Fibroblast of peridontal ligament (primary cell): ENCODE measurements around the gene HOXD11.

ENCODE experiments used
- DNase-seq: peaks from one replicate; pipeline ENCODE4 v3.0.0-alpha.2; 2010; ENCODE audit errors: extremely low read depth

HOXD11 gene

GRCh38 chr2:176105078-176105729, 1.9 kb upstream of the HOXD11 start:
- DNase-seq: no peak

- DNase-seq: no peak
Measured at GRCh38 chr2:176105730-176106580, 1.1 kb upstream of the HOXD11 start.

- no peak for DNase-seq
Measured at GRCh38 chr2:176107731-176108181, 676 bp downstream of the HOXD11 start.

- no peak for DNase-seq
Measured at GRCh38 chr2:176109192-176109901, 2.3 kb downstream of the HOXD11 start.

- DNase-seq: no peak
Measured at GRCh38 chr2:176109946-176110345, 2.9 kb downstream of the HOXD11 start.

GRCh38 chr2:176110415-176111308, 3.6 kb downstream of the HOXD11 start:
- DNase-seq: no peak

GRCh38 chr2:176111309-176111663, 4.2 kb downstream of the HOXD11 start:
- no peak for DNase-seq

GRCh38 chr2:176111846-176112374, 4.8 kb downstream of the HOXD11 start:
- DNase-seq: no peak

GRCh38 chr2:176112375-176113302, 5.6 kb downstream of the HOXD11 start:
- no peak for DNase-seq

GRCh38 chr2:176114120-176114929, 7.2 kb downstream of the HOXD11 start:
- DNase-seq: no peak

- no peak for DNase-seq
Measured at GRCh38 chr2:176114930-176115625, 8.0 kb downstream of the HOXD11 start.

GRCh38 chr2:176115883-176116813, 9.1 kb downstream of the HOXD11 start, which contains the start of gene HOXD10:
Gene HOXD10, plus strand, starts transcription at chr2:176116778. Its CDS starts 56 bp downstream, at chr2:176116834.
- no peak for DNase-seq

GRCh38 chr2:176117162-176117822, 10.2 kb downstream of the HOXD11 start:
- no peak for DNase-seq

GRCh38 chr2:176117823-176118371, 10.8 kb downstream of the HOXD11 start:
- no peak for DNase-seq

- no peak for DNase-seq
Measured at GRCh38 chr2:176118601-176119339, 11.7 kb downstream of the HOXD11 start.
